ENCODE data around the gene PKP3. TPM values are rescaled to one million over a fixed set of nuclear protein-coding genes. Genes with fewer than 3 reads are reported as not detected.
"Not testable (repeated sequence)": the region's sequence is repeated elsewhere in the genome, so short reads cannot be mapped to it uniquely, and the experiment has no call there.

The PKP3 gene
- total RNA-seq, 4 donors from 2014 or later: 612 to 880 (median 754) TPM

DNA sequence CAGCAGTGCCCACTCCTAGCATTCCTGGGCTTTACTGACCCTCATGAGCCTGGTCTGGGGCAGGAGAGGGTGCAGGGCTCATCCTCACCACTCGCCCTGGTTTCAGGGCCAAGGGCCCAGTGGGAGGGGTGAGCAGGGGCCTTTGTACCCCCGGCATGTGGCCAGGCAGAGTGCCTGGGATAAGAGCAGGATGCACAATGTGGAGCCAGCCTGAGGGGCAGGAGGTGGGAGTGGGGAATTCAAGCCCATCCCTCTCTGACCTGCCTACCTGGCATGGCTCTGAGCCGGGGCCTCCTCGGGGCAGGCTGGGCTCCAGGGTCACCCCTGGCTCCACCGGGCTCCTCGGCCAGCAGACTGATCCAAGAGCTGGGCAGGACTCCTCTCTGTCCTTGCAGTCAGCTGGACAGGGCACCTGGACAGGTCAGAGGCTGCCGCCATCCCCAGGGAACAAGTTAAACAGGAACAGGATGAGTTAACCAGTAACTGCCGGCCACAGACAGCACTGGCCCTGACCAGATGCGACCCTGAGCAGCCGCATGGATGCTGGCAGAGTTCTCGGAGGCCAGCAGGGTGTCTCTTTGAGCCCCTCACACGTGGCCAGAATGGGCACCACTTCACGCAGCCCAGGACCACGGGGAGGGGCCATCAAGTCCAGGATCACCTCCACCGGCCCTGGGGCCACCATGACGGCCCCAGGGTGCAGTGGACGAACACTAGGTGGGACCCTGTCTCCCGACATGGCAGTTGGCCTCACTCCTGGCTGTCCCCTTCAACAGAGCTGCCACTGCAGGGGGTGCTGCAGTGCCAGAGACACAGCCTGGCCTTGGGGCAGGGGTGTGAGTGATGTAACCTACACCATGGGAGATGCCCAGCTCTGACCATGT, 15.8 kb downstream of the PKP3 start:
- TF ChIP-seq, protein P1, sequence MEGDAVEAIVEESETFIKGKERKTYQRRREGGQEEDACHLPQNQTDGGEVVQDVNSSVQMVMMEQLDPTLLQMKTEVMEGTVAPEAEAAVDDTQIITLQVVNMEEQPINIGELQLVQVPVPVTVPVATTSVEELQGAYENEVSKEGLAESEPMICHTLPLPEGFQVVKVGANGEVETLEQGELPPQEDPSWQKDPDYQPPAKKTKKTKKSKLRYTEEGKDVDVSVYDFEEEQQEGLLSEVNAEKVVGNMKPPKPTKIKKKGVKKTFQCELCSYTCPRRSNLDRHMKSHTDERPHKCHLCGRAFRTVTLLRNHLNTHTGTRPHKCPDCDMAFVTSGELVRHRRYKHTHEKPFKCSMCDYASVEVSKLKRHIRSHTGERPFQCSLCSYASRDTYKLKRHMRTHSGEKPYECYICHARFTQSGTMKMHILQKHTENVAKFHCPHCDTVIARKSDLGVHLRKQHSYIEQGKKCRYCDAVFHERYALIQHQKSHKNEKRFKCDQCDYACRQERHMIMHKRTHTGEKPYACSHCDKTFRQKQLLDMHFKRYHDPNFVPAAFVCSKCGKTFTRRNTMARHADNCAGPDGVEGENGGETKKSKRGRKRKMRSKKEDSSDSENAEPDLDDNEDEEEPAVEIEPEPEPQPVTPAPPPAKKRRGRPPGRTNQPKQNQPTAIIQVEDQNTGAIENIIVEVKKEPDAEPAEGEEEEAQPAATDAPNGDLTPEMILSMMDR (IDR thresholded peaks at IDR 0.05): no peak
- TF ChIP-seq POLR2A (IDR thresholded peaks at IDR 0.05): no peak
- no peak overlapping the region for H3K4me3 ChIP-seq (ENCODE audit: low read depth, poor library complexity, severe bottlenecking)
- WGBS, 2 donors: 66 to 74% methylated on average over 13 of the region's 18 CpGs
- DNase-seq (ENCODE audit: low spot score in 2 of 2): no peak
- intact Hi-C loops (cut with DNase I; ENCODE audit: low total_unique reads): loop anchor here (10.0 kb wide), 1 partner anchor 95 kb away; the partner anchor contains the start of gene RNH1

GRCh38 chr11:410711-411110, 16.7 kb downstream of the PKP3 start:
- no CpG with 5 or more reads among the region's 13 CpGs for WGBS, 2 donors
- intact Hi-C loops (cut with DNase I; ENCODE audit: low total_unique reads); H3K4me3 ChIP-seq (ENCODE audit: low read depth, poor library complexity, severe bottlenecking); DNase-seq (ENCODE audit: low spot score in 2 of 2): not testable (repeated sequence)

GRCh38 chr11:411520-411919, 17.5 kb downstream of the PKP3 start:
- intact Hi-C loops (cut with DNase I; ENCODE audit: low total_unique reads); H3K4me3 ChIP-seq (ENCODE audit: low read depth, poor library complexity, severe bottlenecking); DNase-seq (ENCODE audit: low spot score in 2 of 2): not testable (repeated sequence)
- WGBS, 2 donors: 79 to 96% methylated on average over 3 to 7 of the region's 11 CpGs

GRCh38 chr11:412641-413119, 18.7 kb downstream of the PKP3 start:
- H3K4me3 ChIP-seq (ENCODE audit: low read depth, poor library complexity, severe bottlenecking): no peak overlapping the region
- DNase-seq (ENCODE audit: low spot score in 2 of 2): no peak
- WGBS, 2 donors: 79 to 88% methylated on average over 7 to 13 of the region's 15 CpGs
- intact Hi-C loops (cut with DNase I; ENCODE audit: low total_unique reads): no loop called here
- TF ChIP-seq, protein P1 (IDR thresholded peaks at IDR 0.05): no peak
- TF ChIP-seq POLR2A (IDR thresholded peaks at IDR 0.05): no peak

GRCh38 chr11:413120-414081, 19.4 kb downstream of the PKP3 start:
- 50 to 53% methylated on average over 13 to 14 of the region's 14 CpGs for WGBS, 2 donors
- intact Hi-C loops (cut with DNase I; ENCODE audit: low total_unique reads): no loop called here
- TF ChIP-seq POLR2A (IDR thresholded peaks at IDR 0.05): no peak
- TF ChIP-seq, protein P1 (IDR thresholded peaks at IDR 0.05): no peak
- DNase-seq (ENCODE audit: low spot score in 2 of 2): no peak
- no peak overlapping the region for H3K4me3 ChIP-seq (ENCODE audit: low read depth, poor library complexity, severe bottlenecking)

DNA sequence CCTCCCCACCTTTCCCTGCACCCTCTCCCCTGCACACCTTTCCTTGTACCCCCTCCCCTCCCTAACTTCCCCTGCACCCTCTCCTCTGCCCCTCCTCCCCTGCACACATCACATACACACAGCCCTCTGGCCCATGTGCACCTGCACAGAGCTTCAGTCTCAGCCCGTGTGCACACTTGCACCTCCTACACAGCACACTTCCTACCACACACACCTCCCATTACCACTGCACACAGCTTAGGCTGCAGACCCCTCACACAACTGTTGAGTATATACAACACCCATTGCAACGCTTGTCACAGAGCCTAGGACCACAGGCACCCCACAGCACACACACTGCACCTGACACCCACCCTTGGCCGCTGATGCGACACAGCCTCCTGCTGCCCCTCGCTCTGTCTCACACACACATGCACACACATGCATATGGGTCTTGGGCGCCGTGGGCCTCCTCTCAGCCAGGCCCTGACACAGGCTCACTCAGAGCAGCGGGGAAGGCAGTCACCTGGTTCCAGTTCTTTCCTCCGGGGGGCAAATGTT, 20.4 kb downstream of the PKP3 start:
- TF ChIP-seq, protein P1 (IDR thresholded peaks at IDR 0.05): no peak
- no peak for TF ChIP-seq POLR2A (IDR thresholded peaks at IDR 0.05)
- DNase-seq (ENCODE audit: low spot score in 2 of 2): no peak
- WGBS, 2 donors: 47 to 58% methylated on average over 9 of the region's 9 CpGs
- intact Hi-C loops (cut with DNase I; ENCODE audit: low total_unique reads): no loop called here
- H3K4me3 ChIP-seq (ENCODE audit: low read depth, poor library complexity, severe bottlenecking): no peak overlapping the region

Measured in lower leg skin (tissue), 4 donors.